Thoracic aorta (tissue), 2 donors: ENCODE data around the gene RPP30. TPM values are rescaled to one million over a fixed set of nuclear protein-coding genes. Genes with fewer than 3 reads are reported as not detected.
"Not testable (repeated sequence)": the region's sequence is repeated elsewhere in the genome, so short reads cannot be mapped to it uniquely, and the experiment has no call there.

Source experiments
- ATAC-seq: fragments of 150-250 bp; one replicate; pipeline ENCODE4 v1.8.0; 2017; ENCODE audit warnings: low read depth; ENCODE audit not compliant: insufficient number of reproducible peaks, low FRiP score
- DNase-seq: peaks from one replicate; pipeline ENCODE4 v3.0.0-alpha.2; 2020; ENCODE audit warnings: low spot score
- H3K27ac ChIP-seq, 2 donors: fragments of 200-600 bp; sonication (generic); 1 replicate in 1 of 2; 2 replicates in 1 of 2; pipeline ENCODE4 v1.5.1; 2016; ENCODE audit warnings: mild to moderate bottlenecking in 2 of 2, moderate library complexity in 2 of 2
- H3K27me3 ChIP-seq: fragments of 200-600 bp; sonication (generic); replicated peaks from 2 replicates; pipeline ENCODE4 v1.6.0; 2016; ENCODE audit warnings: mild to moderate bottlenecking; ENCODE audit not compliant: insufficient read depth
- H3K36me3 ChIP-seq: fragments of 200-600 bp; sonication (generic); one replicate; pipeline ENCODE4 v1.5.1; 2016
- H3K4me1 ChIP-seq, 2 donors: fragments of 200-600 bp; sonication (generic); 1 replicate in 1 of 2; 2 replicates in 1 of 2; pipeline versions ENCODE4 v1.5.1 to v1.6.0; 2016; ENCODE audit warnings: low read depth in 2 of 2, mild to moderate bottlenecking in 1 of 2; ENCODE audit not compliant: control insufficient read depth in 1 of 2
- H3K4me3 ChIP-seq: fragments of 200-600 bp; sonication (generic); 2 replicates; pipeline ENCODE4 v1.5.1; 2016; ENCODE audit warnings: mild to moderate bottlenecking
- H3K9me3 ChIP-seq: fragments of 200-600 bp; sonication (generic); 2 replicates; pipeline ENCODE4 v1.5.1; 2016
- CTCF ChIP-seq: fragments of 200-600 bp; sonication (generic); IDR thresholded peaks from one replicate; pipeline ENCODE4 v1.5.1; 2019; ENCODE audit warnings: antibody characterized with exemption
- total RNA-seq, 2 donors: library from RNA; depleted of rRNA; stranded (reverse); fragments of >200 nt; gene quantifications; one replicate each; pipeline versions ENCODE4 v1.1.0 to v1.2.3, GENCODE V29; 2016

Gene RPP30
- total RNA-seq, 2 donors from 2014 or later = 19.0 to 33.7 TPM

DNA sequence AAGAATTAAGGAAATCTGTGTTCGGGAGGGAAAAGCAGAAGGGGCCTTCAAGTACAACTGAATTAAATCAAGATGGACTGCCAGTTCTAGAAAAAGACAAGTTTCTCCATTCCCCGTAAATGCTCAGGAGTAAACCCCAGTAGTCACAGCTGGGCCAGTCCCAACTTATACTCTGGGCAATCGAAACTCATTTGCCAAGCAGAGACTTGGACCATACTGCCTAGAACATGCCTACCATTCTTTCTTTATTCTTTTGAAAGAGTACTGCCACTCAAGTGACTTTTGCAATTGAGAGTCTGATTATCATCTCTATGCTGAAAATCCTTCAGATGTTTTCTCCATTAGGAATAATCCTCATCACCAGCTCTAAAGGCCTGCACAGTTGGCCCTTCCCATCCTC, 21.4 kb downstream of the RPP30 start:
- ATAC-seq = no peak
- H3K27ac ChIP-seq = no peak overlapping the region
- no peaks in the 10 kb centered on the region for H3K4me1 ChIP-seq
- no peaks in the 10 kb centered on the region for H3K9me3 ChIP-seq
- no peak overlapping the region for H3K4me3 ChIP-seq
- DNase-seq = no peak
- no peak for TF ChIP-seq CTCF
- peaks cover 13% of the 10 kb centered on the region for H3K36me3 ChIP-seq
- no peaks in the 10 kb centered on the region for H3K27me3 ChIP-seq

DNA sequence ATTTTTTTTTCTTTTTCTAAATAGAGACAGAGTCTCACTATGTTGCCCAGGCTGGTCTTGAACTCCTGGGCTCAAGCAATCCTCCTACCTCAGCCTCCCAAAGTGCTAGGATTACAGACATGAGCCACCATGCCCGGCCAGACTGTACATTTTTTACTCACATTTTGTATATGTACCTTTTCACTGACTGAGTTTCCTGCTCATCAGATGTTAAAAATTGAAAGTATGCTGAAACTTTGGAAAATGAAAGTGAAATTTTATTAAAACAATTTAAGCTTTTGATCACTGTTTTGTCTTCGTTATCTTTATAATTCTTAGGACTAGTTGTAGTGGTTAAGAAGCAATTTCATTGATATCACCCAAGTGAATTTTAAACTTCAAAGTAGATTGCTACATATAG, 25.1 kb downstream of the RPP30 start:
- not testable (repeated sequence) for H3K36me3 ChIP-seq, ATAC-seq, H3K4me3 ChIP-seq, H3K27ac ChIP-seq, DNase-seq, H3K4me1 ChIP-seq, H3K27me3 ChIP-seq, H3K9me3 ChIP-seq

DNA sequence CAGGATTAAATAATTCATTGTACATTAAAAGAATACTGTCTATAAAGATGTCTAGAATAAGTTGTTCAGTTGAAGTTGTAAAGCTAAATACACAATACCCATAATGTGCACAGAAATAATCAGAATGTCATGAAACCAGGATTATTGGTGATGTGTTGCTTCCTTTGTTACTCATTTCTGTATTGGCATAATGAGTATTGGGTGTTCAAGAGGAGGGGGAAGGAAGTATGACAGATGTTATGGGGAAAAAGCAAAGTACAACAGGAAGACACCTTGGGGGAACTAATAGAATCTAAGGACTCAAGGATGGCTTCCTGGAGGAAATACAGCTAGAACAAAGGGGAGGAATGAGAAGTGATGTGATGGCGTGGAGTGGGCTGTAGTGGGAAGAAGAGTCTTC, 34.2 kb downstream of the RPP30 start:
- Histone ChIP-seq H3K4me1 (no peaks in the 10 kb centered on the region), H3K36me3 (peaks cover 5% of the 10 kb centered on the region), H3K4me3 (no peak overlapping the region), H3K9me3 (no peaks in the 10 kb centered on the region), H3K27me3 (no peaks in the 10 kb centered on the region), H3K27ac (no peak overlapping the region)
- no peak for ATAC-seq
- no peak for DNase-seq
- TF ChIP-seq CTCF = no peak

DNA sequence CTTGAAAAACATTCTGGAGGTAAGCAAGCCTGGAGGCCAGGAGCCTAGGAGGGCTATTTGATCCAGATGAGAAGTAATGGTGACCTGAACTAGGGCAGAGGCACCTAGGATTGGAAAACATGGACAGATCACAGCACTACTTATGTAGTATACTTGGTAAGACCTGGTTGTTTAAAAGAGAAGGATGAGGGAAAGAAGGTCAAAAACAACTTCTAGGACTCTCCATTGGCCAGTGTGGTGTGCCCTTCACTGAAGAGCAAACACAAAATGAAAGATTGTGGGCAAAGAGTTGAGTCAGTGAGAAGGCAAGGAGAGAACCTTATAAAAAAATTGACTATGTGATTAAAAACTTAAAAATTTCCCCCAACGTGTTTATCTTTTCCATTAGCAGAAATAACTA, 34.8 kb downstream of the RPP30 start:
- no peaks in the 10 kb centered on the region for H3K9me3 ChIP-seq
- no peak overlapping the region for H3K4me3 ChIP-seq
- peaks cover 5% of the 10 kb centered on the region for H3K36me3 ChIP-seq
- no peak for ATAC-seq
- TF ChIP-seq CTCF = no peak
- DNase-seq = no peak
- H3K27ac ChIP-seq = no peak overlapping the region
- H3K4me1 ChIP-seq = no peaks in the 10 kb centered on the region
- no peaks in the 10 kb centered on the region for H3K27me3 ChIP-seq

DNA sequence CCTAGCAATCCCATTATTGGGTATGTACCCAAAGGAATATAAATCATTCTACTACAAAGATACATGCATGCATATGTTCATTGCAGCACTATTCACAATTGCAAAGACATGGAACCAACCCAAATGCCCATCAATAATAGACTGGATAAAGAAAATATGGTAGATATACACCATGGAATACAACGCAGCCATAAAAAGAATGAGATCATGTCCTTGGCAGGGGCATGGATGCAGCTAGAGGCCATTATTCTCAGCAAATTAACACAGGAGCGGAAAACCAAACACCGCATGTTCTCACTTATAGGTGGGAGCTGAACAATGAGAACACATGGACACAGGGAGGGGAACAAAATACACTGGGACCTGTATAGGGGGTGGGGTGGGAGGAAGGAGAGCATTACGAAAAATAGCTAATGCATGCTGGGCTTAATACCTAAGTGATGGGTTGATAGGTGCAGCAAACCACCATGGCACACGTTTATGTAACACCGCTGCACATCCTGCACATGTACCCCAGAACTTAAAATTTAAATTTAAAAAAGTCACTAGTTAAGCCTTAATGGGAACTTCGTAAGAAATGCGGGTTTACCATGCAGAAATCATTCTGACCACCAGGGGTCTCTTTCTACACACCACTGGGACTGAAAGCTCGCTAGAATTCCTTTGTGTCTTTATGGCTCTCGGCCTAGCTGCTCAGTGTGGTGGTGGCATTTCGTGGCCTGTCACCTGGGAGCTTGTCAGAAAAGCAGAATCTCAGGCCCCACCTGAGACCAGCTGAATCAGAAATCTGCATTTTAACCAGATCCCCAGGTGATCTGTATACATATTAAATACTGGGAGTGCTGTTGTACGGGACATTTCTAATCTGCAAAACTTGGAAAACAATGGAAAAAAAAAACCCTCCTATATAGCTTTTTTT, 39.6 kb downstream of the RPP30 start:
- Histone ChIP-seq H3K4me1 (peaks cover 0 to 4% of the 10 kb centered on the region in 2 donors), H3K36me3 (no peaks in the 10 kb centered on the region), H3K9me3 (no peaks in the 10 kb centered on the region), H3K27ac (no peak overlapping the region), H3K4me3 (no peak overlapping the region), H3K27me3 (no peaks in the 10 kb centered on the region)
- DNase-seq (no peak), ATAC-seq (peak; percentile 64)
- peak; percentile 89 for TF ChIP-seq CTCF
